Measurements from ENCODE around the gene CHCHD5. TPM values are rescaled to one million over a fixed set of nuclear protein-coding genes. Genes with fewer than 3 reads are reported as not detected.

CHCHD5 gene
- total and polyA plus RNA-seq, 2 of the 4 experiments (the other 2 are of a cell fraction) = 4.8 to 40.1 TPM

DNA sequence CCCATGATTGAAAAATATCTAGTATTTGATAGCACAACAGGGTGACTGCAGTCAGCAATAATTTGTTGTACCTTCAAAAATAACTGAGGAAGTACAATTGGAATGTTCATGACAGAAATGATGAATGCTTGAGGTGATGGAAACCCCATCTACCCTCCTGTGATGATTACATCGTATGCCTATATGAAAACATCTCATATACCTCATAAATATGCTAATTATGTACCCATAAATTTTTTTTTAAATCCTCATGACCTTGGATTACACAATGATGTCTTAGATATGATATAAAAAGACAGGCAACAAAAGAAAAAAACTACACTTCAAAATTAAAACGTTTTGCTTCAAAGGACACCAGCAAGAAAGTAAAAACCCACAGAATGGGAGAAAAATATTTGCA lies 43.5 kb upstream of the CHCHD5 start:
- intact Hi-C loops (cut with micrococcal nuclease) = loop anchor here (5.0 kb wide), 1 partner anchor 284 kb away; the partner anchor contains the start of gene ZC3H8
- POLR2A ChIA-PET (ENCODE audit: unreplicated experiment) = no interaction called here
- no peak overlapping the region for H2BK5ac ChIP-seq (ENCODE audit: low read depth, low read length, poor library complexity, severe bottlenecking)
- ATAC-seq (ENCODE audit: low read depth) (no peak), DNase-seq (no peak)
- no CpG with 5 or more reads among the region's 2 CpGs for WGBS, 2 experiments (ENCODE audit: extremely low coverage in 2 of 2, insufficient read length in 1 of 2)
- no peak overlapping the region for H3K4me3 ChIP-seq (ENCODE audit: insufficient read depth, low read depth, low read length)
- peak overlapping the region; percentile 95 to 96; a peak in 3 of 4 replicates for H4K8ac ChIP-seq (ENCODE audit: low read depth in 2 of 2, low read length in 2 of 2)
- H3K9me3 ChIP-seq (ENCODE audit: control insufficient read depth, insufficient read depth, low read length) = no peaks in the 10 kb centered on the region
- no peaks in the 10 kb centered on the region for H3K36me3 ChIP-seq (ENCODE audit: control insufficient read depth, insufficient read depth, low read length)
- no peak for TF ChIP-seq MAFK (IDR thresholded peaks at IDR 0.05; ENCODE audit: low read depth, low read length)
- TF ChIP-seq RCOR1 (IDR thresholded peaks at IDR 0.05; ENCODE audit: insufficient replicate concordance, low read length) = no peak
- TF ChIP-seq FOS (IDR thresholded peaks at IDR 0.05; ENCODE audit: low read depth, low read length) = no peak
- TF ChIP-seq USF2 (IDR thresholded peaks at IDR 0.05; ENCODE audit: low read depth, low read length) = no peak
- TF ChIP-seq MAZ (IDR thresholded peaks at IDR 0.05; ENCODE audit: borderline replicate concordance, low read depth, low read length) = no peak
- TF ChIP-seq CHD1 (IDR thresholded peaks at IDR 0.05; ENCODE audit: low read depth, low read length) = no peak
- TF ChIP-seq ELK1 (IDR thresholded peaks at IDR 0.05; ENCODE audit: borderline replicate concordance, low read depth, low read length) = no peak
- no peak for TF ChIP-seq RFX5 (IDR thresholded peaks at IDR 0.05; ENCODE audit: low read depth, low read length)
- TF ChIP-seq POLR2A (IDR thresholded peaks at IDR 0.05; ENCODE audit: low read depth, low read length) = no peak
- no peak for TF ChIP-seq MXI1 (IDR thresholded peaks at IDR 0.05; ENCODE audit: borderline replicate concordance, low read depth, low read length)
- TF ChIP-seq RAD21 (IDR thresholded peaks at IDR 0.05; ENCODE audit: low read length) = no peak
- no peak for TF ChIP-seq BHLHE40 (IDR thresholded peaks at IDR 0.05; ENCODE audit: low read depth, low read length)
- no peak for TF ChIP-seq NFE2L2 (IDR thresholded peaks at IDR 0.05; ENCODE audit: low read depth, low read length)
- TF ChIP-seq CTCF (conservative IDR thresholded peaks at IDR 0.05; ENCODE audit: low read depth, low read length) = no peak
- TF ChIP-seq CEBPB (IDR thresholded peaks at IDR 0.05; ENCODE audit: low read depth, low read length) = no peak
- TF ChIP-seq SMC3 (IDR thresholded peaks at IDR 0.05; ENCODE audit: low read depth, low read length) = no peak
- no peaks in the 10 kb centered on the region for H4K20me1 ChIP-seq (ENCODE audit: insufficient read depth, low read length)
- H2AK9ac ChIP-seq (replicated peaks; ENCODE audit: low read depth, low read length, poor library complexity) = no peak overlapping the region
- H3K56ac ChIP-seq (ENCODE audit: extremely low read depth, insufficient read depth, low read length) = no peak overlapping the region
- no peak overlapping the region for H3K4me2 ChIP-seq (ENCODE audit: low read depth, low read length)
- H3K14ac ChIP-seq (replicated peaks; ENCODE audit: low read depth, low read length) = no peak overlapping the region
- H3K9ac ChIP-seq (ENCODE audit: low read depth, low read length) = no peak overlapping the region
- H2BK15ac ChIP-seq (ENCODE audit: low read depth, low read length) = no peak overlapping the region
- peak overlapping the region; percentile 41 for H4K5ac ChIP-seq (ENCODE audit: low read depth, low read length)
- no peak overlapping the region for H4K91ac ChIP-seq (ENCODE audit: insufficient read depth, low read depth, low read length)
- H2AFZ ChIP-seq (replicated peaks; ENCODE audit: low read length, poor library complexity) = no peak overlapping the region
- H3K9me1 ChIP-seq (ENCODE audit: insufficient read depth, low read length) = no peaks in the 10 kb centered on the region
- H3K23ac ChIP-seq (ENCODE audit: low read depth, low read length) = no peak overlapping the region
- H3K79me1 ChIP-seq (ENCODE audit: low read depth in 1 of 2, low read length in 2 of 2) = peaks cover 10 to 28% of the 10 kb centered on the region in 2 experiments
- in situ Hi-C loops (cut with MboI; ENCODE audit: low sequenced_read_pairs) = no loop called here
- no TSS peak for BruUV-seq (replicated peaks)
- no peak overlapping the region for H3K27ac ChIP-seq (ENCODE audit: insufficient read depth, low read length)
- no peak overlapping the region for H2AK5ac ChIP-seq (ENCODE audit: low read depth, low read length)
- dilution Hi-C loops (cut with HindIII; ENCODE audit: low sequenced_read_pairs, unreplicated experiment) = no loop called here
- H2BK120ac ChIP-seq (ENCODE audit: low read depth, low read length) = no peak overlapping the region
- H3K4ac ChIP-seq (ENCODE audit: low read depth, low read length) = no peak overlapping the region
- H3K4me1 ChIP-seq (ENCODE audit: control insufficient read depth, insufficient read depth, low read length) = no peaks in the 10 kb centered on the region
- CTCF ChIA-PET = no interaction called here
- H3K27me3 ChIP-seq (ENCODE audit: control insufficient read depth, insufficient read depth, low read length) = no peaks in the 10 kb centered on the region
- H2BK20ac ChIP-seq (ENCODE audit: low read depth, low read length) = no peak overlapping the region
- H3K18ac ChIP-seq (ENCODE audit: low read depth, low read length) = no peak overlapping the region

All from IMR-90 (cell line).